Measurements from ENCODE around the gene TAC1. TPM values are rescaled to one million over a fixed set of nuclear protein-coding genes. Genes with fewer than 3 reads are reported as not detected.
"Not testable (repeated sequence)": the region's sequence is repeated elsewhere in the genome, so short reads cannot be mapped to it uniquely, and the experiment has no call there.

TAC1 gene
- total RNA-seq, 1 donor = not detected

GRCh38 chr7:97771576-97771975 is 39.7 kb downstream of the TAC1 start:
- no peaks in the 10 kb centered on the region for H3K9me3 ChIP-seq (ENCODE audit: low read depth, low read length)
- no peak overlapping the region for H3K4me3 ChIP-seq (ENCODE audit: low read length)
- H3K4me1 ChIP-seq (ENCODE audit: insufficient read depth, low read length) = no peaks in the 10 kb centered on the region
- H3K27me3 ChIP-seq (ENCODE audit: insufficient read depth, low read length) = no peaks in the 10 kb centered on the region

GRCh38 chr7:97772045-97772901 is 40.4 kb downstream of the TAC1 start:
- Histone ChIP-seq H3K4me1 (ENCODE audit: insufficient read depth, low read length) (no peaks in the 10 kb centered on the region), H3K4me3 (ENCODE audit: low read length) (no peak overlapping the region), H3K27me3 (ENCODE audit: insufficient read depth, low read length) (no peaks in the 10 kb centered on the region), H3K9me3 (ENCODE audit: low read depth, low read length) (no peaks in the 10 kb centered on the region)

GRCh38 chr7:97786398-97786797 is 54.5 kb downstream of the TAC1 start:
- not testable (repeated sequence) for H3K9me3 ChIP-seq (ENCODE audit: low read depth, low read length); H3K4me1 ChIP-seq (ENCODE audit: insufficient read depth, low read length); H3K4me3 ChIP-seq (ENCODE audit: low read length)

More at GRCh38 chr7:97786398-97786797, 54.5 kb downstream of the TAC1 start:
- H3K27me3 ChIP-seq (ENCODE audit: insufficient read depth, low read length) = not testable (repeated sequence)

Other genes starting within 250 kb of the TAC1 start
- 12.1 TPM for gene ASNS, start 140.3 kb downstream of the TAC1 start, total RNA-seq